IMR-90 (cell line): ENCODE measurements around the gene RAPGEF3. TPM values are rescaled to one million over a fixed set of nuclear protein-coding genes. Genes with fewer than 3 reads are reported as not detected.

Experiments used
- ATAC-seq: fragments of 200-7000 bp; cut with Tn5 transposase; 2 replicates; pipeline ENCODE4 v1.9.1; 2020; ENCODE audit warnings: low read depth, mild to moderate bottlenecking, moderate library complexity
- BruUV-seq: library from RNA; stranded (reverse); fragments of 400-500 nt; replicated peaks from 2 replicates; lab custom pipeline; 2021; lab: Mats Ljungman, UMichigan
- CTCF ChIA-PET: fragments of 300-600 bp; formaldehyde crosslinking; extraction: SDS; loops from one replicate; lab custom pipeline; 2021; ENCODE audit warnings: antibody characterized with exemption; lab: Yijun Ruan, JAX
- POLR2A ChIA-PET: fragments of 300-600 bp; sonication (Branson Sonifier 250); formaldehyde crosslinking; loops from one replicate; lab custom pipeline; 2022; ENCODE audit warnings: antibody characterized with exemption; ENCODE audit not compliant: unreplicated experiment; lab: Charles Lee
- DNase-seq: peaks from one replicate; pipeline ENCODE4 v3.0.0; 2013
- H2AFZ ChIP-seq: replicated peaks from 2 replicates; pipeline ENCODE3; 2013; ENCODE audit warnings: low read length, mild to moderate bottlenecking; ENCODE audit not compliant: poor library complexity
- H2AK5ac ChIP-seq: 2 replicates; pipeline ENCODE4 v1.6.1; 2013; ENCODE audit warnings: low read depth, low read length, inconsistent platforms
- H2AK9ac ChIP-seq: replicated peaks from 2 replicates; pipeline ENCODE3; 2013; ENCODE audit warnings: mild to moderate bottlenecking, low read depth, low read length, moderate library complexity; ENCODE audit not compliant: poor library complexity
- H2BK120ac ChIP-seq: 2 replicates; pipeline ENCODE4 v1.6.1; 2013; ENCODE audit warnings: low read depth, low read length, inconsistent platforms
- H2BK15ac ChIP-seq: 3 replicates; pipeline ENCODE4 v1.6.1; 2013; ENCODE audit warnings: low read depth, low read length, inconsistent platforms
- H2BK20ac ChIP-seq: 2 replicates; pipeline ENCODE4 v1.6.1; 2013; ENCODE audit warnings: low read depth, mild to moderate bottlenecking, inconsistent platforms, low read length, moderate library complexity
- H2BK5ac ChIP-seq: 2 replicates; pipeline ENCODE4 v1.6.1; 2013; ENCODE audit warnings: mild to moderate bottlenecking, low read depth, low read length, inconsistent platforms; ENCODE audit not compliant: poor library complexity, severe bottlenecking
- H3K14ac ChIP-seq: replicated peaks from 2 replicates; pipeline ENCODE4 v1.6.1; 2013; ENCODE audit warnings: low read depth, low read length, inconsistent platforms
- H3K18ac ChIP-seq: 2 replicates; pipeline ENCODE4 v1.6.1; 2013; ENCODE audit warnings: low read depth, low read length, control low read depth
- H3K23ac ChIP-seq: 2 replicates; pipeline ENCODE4 v1.6.1; 2013; ENCODE audit warnings: low read depth, low read length, inconsistent platforms
- H3K27ac ChIP-seq: 2 replicates; pipeline ENCODE4 v1.5.1; 2013; ENCODE audit warnings: mild to moderate bottlenecking, control low read depth, low read length; ENCODE audit not compliant: insufficient read depth
- H3K27me3 ChIP-seq: 2 replicates; pipeline ENCODE4 v1.6.1; 2013; ENCODE audit warnings: low read length; ENCODE audit not compliant: control insufficient read depth, insufficient read depth
- H3K36me3 ChIP-seq: 2 replicates; pipeline ENCODE4 v1.6.1; 2013; ENCODE audit warnings: low read length, mixed read lengths; ENCODE audit not compliant: control insufficient read depth, insufficient read depth
- H3K4ac ChIP-seq: 2 replicates; pipeline ENCODE4 v1.6.1; 2013; ENCODE audit warnings: low read depth, low read length, inconsistent platforms
- H3K4me1 ChIP-seq: 2 replicates; pipeline ENCODE4 v1.6.1; 2013; ENCODE audit warnings: low read length, mixed read lengths; ENCODE audit not compliant: control insufficient read depth, insufficient read depth
- H3K4me2 ChIP-seq: 2 replicates; pipeline ENCODE4 v1.6.1; 2013; ENCODE audit warnings: low read depth, mild to moderate bottlenecking, control low read depth, low read length, moderate library complexity
- H3K4me3 ChIP-seq: 2 replicates; pipeline ENCODE4 v1.5.1; 2013; ENCODE audit warnings: low read depth, mild to moderate bottlenecking, control low read depth, low read length, moderate library complexity; ENCODE audit not compliant: insufficient read depth
- H3K56ac ChIP-seq: 2 replicates; pipeline ENCODE4 v1.6.1; 2013; ENCODE audit warnings: low read length, inconsistent platforms; ENCODE audit not compliant: insufficient read depth; ENCODE audit errors: extremely low read depth
- H3K79me1 ChIP-seq, 2 experiments: 2 replicates each; pipeline ENCODE4 v1.6.1; 2013; ENCODE audit warnings: low read length in 2 of 2, inconsistent platforms in 1 of 2, low read depth in 1 of 2
- H3K9ac ChIP-seq: 2 replicates; pipeline ENCODE4 v1.6.1; 2013; ENCODE audit warnings: low read depth, low read length, control low read depth
- H3K9me1 ChIP-seq: 2 replicates; pipeline ENCODE4 v1.6.1; 2013; ENCODE audit warnings: low read length, inconsistent platforms; ENCODE audit not compliant: insufficient read depth
- H3K9me3 ChIP-seq: 2 replicates; pipeline ENCODE4 v1.6.1; 2013; ENCODE audit warnings: low read length; ENCODE audit not compliant: control insufficient read depth, insufficient read depth
- H4K20me1 ChIP-seq: 2 replicates; pipeline ENCODE4 v1.6.1; 2013; ENCODE audit warnings: low read length, inconsistent platforms; ENCODE audit not compliant: insufficient read depth
- H4K5ac ChIP-seq: 2 replicates; pipeline ENCODE4 v1.6.1; 2013; ENCODE audit warnings: mild to moderate bottlenecking, low read depth, low read length, control low read depth
- H4K8ac ChIP-seq, 2 experiments: 2 replicates each; pipeline ENCODE4 v1.6.1; 2013; ENCODE audit warnings: low read depth in 2 of 2, low read length in 2 of 2, control low read depth in 1 of 2, inconsistent platforms in 1 of 2
- H4K91ac ChIP-seq: 2 replicates; pipeline ENCODE4 v1.6.1; 2013; ENCODE audit warnings: low read depth, low read length, inconsistent platforms; ENCODE audit not compliant: insufficient read depth
- BHLHE40 ChIP-seq: fragments of 150-350 bp; IDR thresholded peaks from 2 replicates; pipeline ENCODE4 v1.6.1; 2016; ENCODE audit warnings: mild to moderate bottlenecking, low read depth, low read length
- CEBPB ChIP-seq: IDR thresholded peaks from 2 replicates; pipeline ENCODE4 v1.6.1; 2012; ENCODE audit warnings: low read depth, low read length, improper control_type of control experiment
- CHD1 ChIP-seq: IDR thresholded peaks from 2 replicates; pipeline ENCODE4 v1.6.1; 2012; ENCODE audit warnings: low read depth, low read length, improper control_type of control experiment
- CTCF ChIP-seq: conservative IDR thresholded peaks from 2 replicates; pipeline ENCODE4 v1.5.1; 2012; ENCODE audit warnings: mild to moderate bottlenecking, low read depth, low read length, improper control_type of control experiment
- ELK1 ChIP-seq: fragments of 150-350 bp; IDR thresholded peaks from 2 replicates; pipeline ENCODE4 v1.6.1; 2016; ENCODE audit warnings: low read depth, mild to moderate bottlenecking, low read length, moderate library complexity, borderline replicate concordance
- FOS ChIP-seq: fragments of 150-350 bp; IDR thresholded peaks from 2 replicates; pipeline ENCODE4 v1.6.1; 2016; ENCODE audit warnings: low read depth, low read length
- MAFK ChIP-seq: IDR thresholded peaks from 2 replicates; pipeline ENCODE4 v1.6.1; 2012; ENCODE audit warnings: low read depth, low read length, improper control_type of control experiment
- MAZ ChIP-seq: IDR thresholded peaks from 2 replicates; pipeline ENCODE4 v1.6.1; 2012; ENCODE audit warnings: low read depth, mild to moderate bottlenecking, low read length, improper control_type of control experiment, moderate library complexity, borderline replicate concordance
- NFE2L2 ChIP-seq: fragments of 150-350 bp; IDR thresholded peaks from 2 replicates; pipeline ENCODE4 v1.6.1; 2016; ENCODE audit warnings: low read depth, mild to moderate bottlenecking, low read length
- RAD21 ChIP-seq: IDR thresholded peaks from 2 replicates; pipeline ENCODE4 v1.6.1; 2012; ENCODE audit warnings: low read length, improper control_type of control experiment
- RCOR1 ChIP-seq: IDR thresholded peaks from 2 replicates; pipeline ENCODE4 v1.6.1; 2012; ENCODE audit warnings: mild to moderate bottlenecking, low read length, improper control_type of control experiment; ENCODE audit not compliant: insufficient replicate concordance
- WGBS, 2 experiments: methylation state at CpG; one replicate each; pipeline versions ENCODE4 v1.1.5 to v1.1.7; 2013; ENCODE audit warnings: missing lambda C conversion rate in 2 of 2; ENCODE audit not compliant: insufficient read length in 1 of 2; ENCODE audit errors: extremely low coverage in 2 of 2; 5-methylcytosine and 5-hydroxymethylcytosine counted together
- dilution Hi-C: fragments of 300-500 bp; cut with HindIII; formaldehyde crosslinking; loops from one replicate; pipeline ENCODE4 v1.14.3; 2018; ENCODE audit warnings: low sequenced_read_pairs; ENCODE audit not compliant: unreplicated experiment
- in situ Hi-C: fragments of 300-500 bp; cut with MboI; formaldehyde crosslinking; loops from 3 replicates; pipeline ENCODE4 v1.14.3; 2019; ENCODE audit warnings: low sequenced_read_pairs, inconsistent platforms, mixed read lengths
- intact Hi-C: fragments of 100-400 bp; cut with micrococcal nuclease; formaldehyde crosslinking; loops from 2 replicates; pipeline ENCODE4 v1.10.0; 2022
- polyA plus RNA-seq, 3 experiments: library from polyadenylated mRNA; depleted of rRNA; stranded (reverse); fragments of >200 nt; gene quantifications; 2 replicates each; pipeline ENCODE4 v1.2.3, GENCODE V29; 2012; ENCODE audit warnings: low replicate concordance in 1 of 3
- total RNA-seq: library from RNA; depleted of rRNA; stranded (reverse); fragments of >200 nt; gene quantifications from 2 replicates; pipeline ENCODE4 v1.2.3, GENCODE V29; 2012

Gene RAPGEF3
- total and polyA plus RNA-seq, 2 of the 4 experiments (the other 2 are of a cell fraction), result 1.3 to 2.0 TPM

- Histone ChIP-seq H3K56ac (no peak overlapping the region), H3K23ac (no peak overlapping the region), H3K18ac (no peak overlapping the region), H3K14ac (no peak overlapping the region), H3K4ac (no peak overlapping the region), H2BK5ac (no peak overlapping the region), H4K20me1 (no peaks in the 10 kb centered on the region), H3K4me2 (no peak overlapping the region), H4K8ac (no peak overlapping the region), H3K4me3 (no peak overlapping the region), H3K9me1 (peaks cover 9% of the 10 kb centered on the region; the same call in 1 of the 2 replicates), H3K9me3 (no peaks in the 10 kb centered on the region), H2BK20ac (no peak overlapping the region), H3K36me3 (no peaks in the 10 kb centered on the region), H4K5ac (no peak overlapping the region), H3K9ac (no peak overlapping the region), H3K4me1 (peaks cover 12% of the 10 kb centered on the region), H2AK9ac (peak overlapping the region; percentile 5), H2AFZ (peak overlapping the region; percentile 67), H3K27me3 (peaks cover 16% of the 10 kb centered on the region), H2BK120ac (no peak overlapping the region), H3K79me1 (no peaks in the 10 kb centered on the region), H3K27ac (no peak overlapping the region), H4K91ac (no peak overlapping the region), H2AK5ac (no peak overlapping the region), H2BK15ac (no peak overlapping the region)
- ChIA-PET CTCF (no interaction called here), POLR2A (no interaction called here)
- DNase-seq (no peak), ATAC-seq (no peak)
- TF ChIP-seq FOS (no peak), CEBPB (no peak), CHD1 (no peak), MAZ (no peak), RCOR1 (no peak), CTCF (no peak), NFE2L2 (no peak), BHLHE40 (no peak), ELK1 (no peak), RAD21 (no peak), MAFK (no peak)
- BruUV-seq, result no TSS peak
- intact Hi-C loops (no loop called here), in situ Hi-C loops (no loop called here), dilution Hi-C loops (no loop called here)
- WGBS, 2 experiments, result 92% methylated on average over 5 of the region's 10 CpGs; no CpG with 5 or more reads in 1 of the 2 experiments
These were observed 8.4 kb downstream of the RAPGEF3 start for GRCh38 chr12:47750229-47750798.
